Smooth muscle cell (in vitro differentiated cells): Measurements from ENCODE around the gene DHX40. TPM values are rescaled to one million over a fixed set of nuclear protein-coding genes. Genes with fewer than 3 reads are reported as not detected.

Experiments
- DNase-seq: peaks from one replicate; lab custom pipeline; 2025; ENCODE audit not compliant: unreplicated experiment; lab: John Stamatoyannopoulos, UW
- H2AFZ ChIP-seq: fragments of 200-600 bp; sonication (generic); 2 replicates; pipeline ENCODE4 v1.6.0; 2016; ENCODE audit warnings: antibody characterized with exemption, low read depth, mild to moderate bottlenecking
- H3F3A ChIP-seq: fragments of 200-600 bp; sonication (generic); 2 replicates; pipeline ENCODE4 v1.6.0; 2017; ENCODE audit warnings: antibody characterized with exemption, low read depth
- H3K27ac ChIP-seq: fragments of 200-600 bp; sonication (generic); 2 replicates; pipeline ENCODE4 v1.5.1; 2016; ENCODE audit warnings: low read depth, mild to moderate bottlenecking
- H3K27me3 ChIP-seq: fragments of 200-600 bp; sonication (generic); 2 replicates; pipeline ENCODE4 v1.6.1; 2016; ENCODE audit warnings: low read depth, mild to moderate bottlenecking
- H3K36me3 ChIP-seq: fragments of 200-600 bp; sonication (generic); 2 replicates; pipeline ENCODE4 v1.5.1; 2016; ENCODE audit warnings: low read depth
- H3K4me1 ChIP-seq: fragments of 200-600 bp; sonication (generic); 2 replicates; pipeline ENCODE4 v1.5.1; 2016; ENCODE audit warnings: low read depth
- H3K4me2 ChIP-seq: fragments of 200-600 bp; sonication (generic); 2 replicates; pipeline ENCODE4 v1.6.0; 2016; ENCODE audit warnings: mild to moderate bottlenecking
- H3K4me3 ChIP-seq: fragments of 200-600 bp; sonication (generic); 2 replicates; pipeline ENCODE4 v1.5.1; 2016; ENCODE audit warnings: mild to moderate bottlenecking
- H3K79me2 ChIP-seq: fragments of 200-600 bp; sonication (generic); 2 replicates; pipeline ENCODE4 v1.6.0; 2016; ENCODE audit warnings: low read depth, mild to moderate bottlenecking
- H3K9ac ChIP-seq: fragments of 200-600 bp; sonication (generic); 2 replicates; pipeline ENCODE4 v1.6.0; 2016; ENCODE audit warnings: low read depth
- H3K9me3 ChIP-seq: fragments of 200-600 bp; sonication (generic); replicated peaks from 2 replicates; pipeline ENCODE4 v1.5.1; 2016; ENCODE audit warnings: low read depth
- H4K20me1 ChIP-seq: fragments of 200-600 bp; sonication (generic); 2 replicates; pipeline ENCODE4 v1.6.0; 2016; ENCODE audit warnings: low read depth
- WGBS: methylation state at CpG from one replicate; pipeline ENCODE4 v1.1.7; 2016; ENCODE audit warnings: low lambda C conversion rate; 5-methylcytosine and 5-hydroxymethylcytosine counted together
- polyA plus RNA-seq: library from polyadenylated mRNA; unstranded; fragments of >200 nt; fragmentation: Nextera tagmentation; extraction: Ambion mirVana; gene quantifications from 2 replicates; pipeline ENCODE4 v1.2.1, GENCODE V29; 2016
- total RNA-seq: library from RNA; depleted of rRNA; stranded (reverse); fragments of >200 nt; gene quantifications from 2 replicates; pipeline ENCODE4 v1.2.3, GENCODE V29; 2014
- TF ChIP-seq, protein P1 (sequence below): fragments of 200-600 bp; sonication (generic); IDR thresholded peaks from 2 replicates; pipeline ENCODE4 v1.5.1; 2017; ENCODE audit warnings: borderline replicate concordance, mild to moderate bottlenecking, antibody characterized with exemption; ENCODE audit not compliant: insufficient read depth, poor library complexity, severe bottlenecking

Gene DHX40
- total and polyA plus RNA-seq, 2 experiments from 2014 or later = 16.5 to 44.7 TPM

DNA sequence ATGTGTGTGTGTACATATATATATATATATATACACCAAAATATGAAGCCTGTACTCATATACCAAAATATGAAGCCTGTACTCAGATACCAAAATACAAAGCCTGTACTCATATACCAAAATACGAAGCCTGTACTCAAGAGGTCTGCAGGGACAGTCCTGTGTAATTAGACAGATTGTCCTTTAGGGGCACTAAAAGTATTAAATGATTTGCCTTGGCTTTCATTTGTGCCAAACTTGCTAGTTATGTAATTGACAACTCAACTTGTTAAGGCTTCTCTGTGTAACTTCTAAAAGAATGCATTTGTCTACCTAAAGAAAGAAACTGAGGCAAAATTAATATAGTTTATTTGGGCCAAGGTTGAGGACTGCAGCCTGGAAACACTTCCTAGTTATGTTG is 30.8 kb upstream of the DHX40 start:
- no peak overlapping the region for H3K4me3 ChIP-seq
- no peaks in the 10 kb centered on the region for H3K9me3 ChIP-seq
- H3K4me1 ChIP-seq = no peaks in the 10 kb centered on the region
- no peak overlapping the region for H3K4me2 ChIP-seq
- H3K27me3 ChIP-seq = peaks cover 16% of the 10 kb centered on the region
- no peak overlapping the region for H3K9ac ChIP-seq
- no peaks in the 10 kb centered on the region for H3F3A ChIP-seq
- DNase-seq = no peak
- no peak overlapping the region for H3K27ac ChIP-seq
- H3K36me3 ChIP-seq = no peaks in the 10 kb centered on the region
- H2AFZ ChIP-seq = no peak overlapping the region
- TF ChIP-seq, protein P1, sequence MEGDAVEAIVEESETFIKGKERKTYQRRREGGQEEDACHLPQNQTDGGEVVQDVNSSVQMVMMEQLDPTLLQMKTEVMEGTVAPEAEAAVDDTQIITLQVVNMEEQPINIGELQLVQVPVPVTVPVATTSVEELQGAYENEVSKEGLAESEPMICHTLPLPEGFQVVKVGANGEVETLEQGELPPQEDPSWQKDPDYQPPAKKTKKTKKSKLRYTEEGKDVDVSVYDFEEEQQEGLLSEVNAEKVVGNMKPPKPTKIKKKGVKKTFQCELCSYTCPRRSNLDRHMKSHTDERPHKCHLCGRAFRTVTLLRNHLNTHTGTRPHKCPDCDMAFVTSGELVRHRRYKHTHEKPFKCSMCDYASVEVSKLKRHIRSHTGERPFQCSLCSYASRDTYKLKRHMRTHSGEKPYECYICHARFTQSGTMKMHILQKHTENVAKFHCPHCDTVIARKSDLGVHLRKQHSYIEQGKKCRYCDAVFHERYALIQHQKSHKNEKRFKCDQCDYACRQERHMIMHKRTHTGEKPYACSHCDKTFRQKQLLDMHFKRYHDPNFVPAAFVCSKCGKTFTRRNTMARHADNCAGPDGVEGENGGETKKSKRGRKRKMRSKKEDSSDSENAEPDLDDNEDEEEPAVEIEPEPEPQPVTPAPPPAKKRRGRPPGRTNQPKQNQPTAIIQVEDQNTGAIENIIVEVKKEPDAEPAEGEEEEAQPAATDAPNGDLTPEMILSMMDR = no peak
- H3K79me2 ChIP-seq = no peaks in the 10 kb centered on the region
- no peaks in the 10 kb centered on the region for H4K20me1 ChIP-seq
- WGBS = 79% methylated on average over 1 of the region's 1 CpG

DNA sequence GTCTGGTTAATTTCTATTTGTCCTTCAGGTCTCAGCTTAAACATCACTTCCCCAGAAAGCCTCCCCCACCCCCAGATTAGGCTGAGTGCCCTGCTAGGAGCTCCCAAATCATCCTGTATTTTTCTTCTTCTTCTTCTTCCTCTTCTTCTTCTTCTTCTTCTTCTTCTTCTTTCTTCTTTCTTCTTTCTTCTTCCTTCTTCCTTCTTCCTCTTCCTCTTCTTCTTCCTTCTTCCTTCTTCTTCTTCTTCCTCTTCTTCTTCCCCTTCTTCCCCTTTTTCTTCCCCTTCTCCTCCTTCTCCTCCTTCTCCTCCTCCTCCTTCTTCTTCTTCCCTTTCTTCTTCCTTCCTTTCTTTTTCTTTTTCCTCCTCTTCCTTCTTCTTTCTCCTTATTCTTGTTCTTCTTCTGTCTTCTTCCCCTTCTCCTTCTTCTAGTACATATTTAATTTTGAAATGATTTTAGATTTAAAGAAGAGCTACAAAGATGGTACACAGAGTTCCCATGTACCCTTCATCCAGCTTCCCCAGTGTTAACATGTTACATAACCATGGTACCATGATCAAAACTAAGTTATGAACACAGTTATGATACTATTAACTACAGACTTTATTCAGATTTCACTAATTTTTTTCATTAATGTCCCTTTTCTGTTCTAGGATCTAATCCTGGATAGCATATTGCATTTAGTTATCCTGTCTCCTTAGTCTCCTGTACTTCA is 27.1 kb upstream of the DHX40 start:
- Histone ChIP-seq H3K4me2 (no peak overlapping the region), H3K9me3 (no peaks in the 10 kb centered on the region), H3K79me2 (no peaks in the 10 kb centered on the region), H3K27me3 (peaks cover 23% of the 10 kb centered on the region), H3K36me3 (no peaks in the 10 kb centered on the region), H3K4me3 (no peak overlapping the region), H3F3A (no peaks in the 10 kb centered on the region), H3K9ac (no peak overlapping the region), H3K4me1 (no peaks in the 10 kb centered on the region), H4K20me1 (no peaks in the 10 kb centered on the region), H2AFZ (no peak overlapping the region), H3K27ac (no peak overlapping the region)
- DNase-seq = no peak
- TF ChIP-seq, protein P1 = no peak

DNA sequence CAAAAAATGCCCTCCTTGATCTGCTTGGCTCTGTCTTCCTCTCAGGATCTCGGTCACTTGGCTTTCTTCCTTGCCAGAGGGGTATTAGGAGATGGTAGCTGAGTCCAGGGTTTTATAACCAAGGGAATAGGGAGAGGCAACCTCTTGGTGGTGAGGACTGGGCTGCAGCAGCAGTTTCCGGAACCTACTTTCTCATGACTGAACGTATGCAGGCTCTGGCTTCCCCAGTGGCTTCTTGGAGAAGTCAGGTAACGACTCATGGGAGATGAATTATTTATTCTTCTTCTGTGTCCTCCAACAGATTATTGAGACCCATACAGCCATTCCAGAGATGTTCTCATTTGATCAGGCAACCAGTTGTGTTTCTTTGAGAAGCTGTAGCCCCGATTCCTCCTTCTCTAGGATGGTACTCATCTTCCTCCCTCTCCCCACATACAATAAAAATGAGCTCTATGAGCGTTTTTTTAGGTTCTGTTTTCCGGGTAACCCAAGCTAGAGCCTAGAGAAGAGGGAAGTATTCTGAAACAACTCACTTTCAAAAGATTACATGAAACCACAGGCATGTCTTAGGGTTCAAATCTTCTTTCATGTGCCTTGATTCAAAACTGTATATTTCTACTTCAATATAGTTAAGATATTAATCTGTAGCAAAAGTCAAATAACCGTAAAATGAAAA is 22.3 kb upstream of the DHX40 start:
- Histone ChIP-seq H4K20me1 (no peaks in the 10 kb centered on the region), H3K4me1 (no peaks in the 10 kb centered on the region), H3K9me3 (no peaks in the 10 kb centered on the region), H3F3A (no peaks in the 10 kb centered on the region), H3K27me3 (peaks cover 21% of the 10 kb centered on the region), H3K4me2 (no peak overlapping the region), H2AFZ (no peak overlapping the region), H3K27ac (no peak overlapping the region), H3K36me3 (no peaks in the 10 kb centered on the region), H3K79me2 (no peaks in the 10 kb centered on the region), H3K9ac (no peak overlapping the region), H3K4me3 (no peak overlapping the region)
- WGBS = 86% methylated on average over 8 of the region's 8 CpGs
- DNase-seq = no peak
- TF ChIP-seq, protein P1 = no peak

DNA sequence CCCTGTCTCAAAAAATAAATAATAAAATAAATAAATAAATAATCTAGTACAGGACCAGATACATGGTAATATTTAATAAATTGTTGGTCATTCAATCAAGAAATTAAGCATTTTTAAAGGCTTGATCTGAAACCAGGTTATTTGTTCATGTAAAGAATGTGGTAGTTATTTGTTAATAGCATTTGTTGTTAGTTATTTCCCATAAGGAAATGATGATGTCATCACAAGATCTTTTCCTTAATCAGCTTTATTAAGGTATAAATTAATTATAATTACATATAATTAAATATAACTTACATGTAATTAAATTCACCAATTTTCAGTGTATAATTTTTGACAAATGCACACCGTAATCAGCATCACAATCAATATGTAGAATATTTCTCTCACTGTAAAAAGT is 19.5 kb upstream of the DHX40 start:
- Histone ChIP-seq H3K27ac (no peak overlapping the region), H3K9me3 (no peaks in the 10 kb centered on the region), H3K27me3 (peaks cover 11% of the 10 kb centered on the region), H3K4me1 (no peaks in the 10 kb centered on the region), H3F3A (no peaks in the 10 kb centered on the region), H3K9ac (no peak overlapping the region), H2AFZ (no peak overlapping the region), H3K4me2 (no peak overlapping the region), H3K4me3 (no peak overlapping the region), H3K79me2 (no peaks in the 10 kb centered on the region), H3K36me3 (no peaks in the 10 kb centered on the region), H4K20me1 (no peaks in the 10 kb centered on the region)
- TF ChIP-seq, protein P1 = no peak
- WGBS = 90% methylated on average over 1 of the region's 1 CpG
- no peak for DNase-seq
